Karpas-422 (cell line): Measurements from ENCODE around the gene CA14. TPM values are rescaled to one million over a fixed set of nuclear protein-coding genes. Genes with fewer than 3 reads are reported as not detected.
"Not testable (repeated sequence)": the region's sequence is repeated elsewhere in the genome, so short reads cannot be mapped to it uniquely, and the experiment has no call there.

ENCODE experiments used
- DNase-seq: peaks from one replicate; pipeline ENCODE4 v3.0.0-alpha.2; 2015
- H2AFZ ChIP-seq: fragments of 200-600 bp; sonication (generic); 2 replicates; pipeline ENCODE4 v1.6.1; 2014; ENCODE audit warnings: antibody characterized with exemption, low read length, mixed read lengths
- H3K27ac ChIP-seq: fragments of 200-600 bp; sonication (generic); 2 replicates; pipeline ENCODE4 v1.5.1; 2014; ENCODE audit warnings: mild to moderate bottlenecking, low read length, moderate library complexity
- H3K27me3 ChIP-seq: fragments of 200-600 bp; sonication (generic); 2 replicates; pipeline ENCODE4 v1.6.1; 2014; ENCODE audit warnings: low read length, mixed read lengths
- H3K36me3 ChIP-seq: fragments of 200-600 bp; sonication (generic); 2 replicates; pipeline ENCODE4 v1.6.1; 2014; ENCODE audit warnings: low read length, mixed read lengths; ENCODE audit not compliant: insufficient read depth
- H3K4me1 ChIP-seq: fragments of 200-600 bp; sonication (generic); 2 replicates; pipeline ENCODE4 v1.6.1; 2014; ENCODE audit warnings: mild to moderate bottlenecking, low read length, mixed read lengths
- H3K4me2 ChIP-seq: fragments of 200-600 bp; sonication (generic); 2 replicates; pipeline ENCODE4 v1.6.1; 2014; ENCODE audit warnings: low read length, low read depth, mild to moderate bottlenecking; ENCODE audit not compliant: poor library complexity, severe bottlenecking
- H3K4me3 ChIP-seq: fragments of 200-600 bp; sonication (generic); 2 replicates; pipeline ENCODE4 v1.5.1; 2014; ENCODE audit warnings: mild to moderate bottlenecking, antibody characterized with exemption, low read length, mixed read lengths
- H3K79me2 ChIP-seq: fragments of 200-600 bp; sonication (generic); 2 replicates; pipeline ENCODE4 v1.6.1; 2014; ENCODE audit warnings: mild to moderate bottlenecking, low read length, mixed read lengths
- H3K9ac ChIP-seq: fragments of 200-600 bp; sonication (generic); 2 replicates; pipeline ENCODE4 v1.6.0; 2014; ENCODE audit warnings: low read length
- H3K9me2 ChIP-seq: fragments of 200-600 bp; sonication (generic), shearing (Covaris generic); replicated peaks from 2 replicates; pipeline ENCODE4 v1.6.0; 2014; ENCODE audit warnings: mild to moderate bottlenecking, low read length, moderate library complexity; ENCODE audit not compliant: insufficient read depth
- H3K9me3 ChIP-seq: fragments of 300-700, 200-600 bp; sonication (generic); 2 replicates; pipeline ENCODE4 v1.6.1; 2014; ENCODE audit warnings: low read length, mixed read lengths
- H4K20me1 ChIP-seq: fragments of 200-600 bp; sonication (generic); 2 replicates; pipeline ENCODE4 v1.6.1; 2014; ENCODE audit warnings: mild to moderate bottlenecking, antibody characterized with exemption, low read length, low read depth; ENCODE audit not compliant: insufficient read depth
- total RNA-seq: library from RNA; depleted of rRNA; stranded (reverse); fragments of >200 nt; shearing (Covaris generic); gene quantifications from 2 replicates; pipeline ENCODE4 v1.2.3, GENCODE V29; 2014; ENCODE audit warnings: low replicate concordance

The CA14 gene
- total RNA-seq, 1 experiment from 2014 or later, result 0.45 TPM

GRCh38 chr1:150215855-150216254 is 41.7 kb upstream of the CA14 start:
- peaks cover 24% of the 10 kb centered on the region for H3K36me3 ChIP-seq
- not testable (repeated sequence) for DNase-seq, H3K4me3 ChIP-seq, H3K9me2 ChIP-seq, H3K9me3 ChIP-seq, H3K79me2 ChIP-seq, H2AFZ ChIP-seq, H4K20me1 ChIP-seq, H3K27me3 ChIP-seq, H3K9ac ChIP-seq, H3K4me2 ChIP-seq, H3K27ac ChIP-seq
- peaks cover 13% of the 10 kb centered on the region for H3K4me1 ChIP-seq

- H3K27me3 ChIP-seq, result no peaks in the 10 kb centered on the region
- H3K4me1 ChIP-seq, result no peaks in the 10 kb centered on the region
- no peak overlapping the region for H2AFZ ChIP-seq
- no peak overlapping the region for H3K4me3 ChIP-seq
- no peaks in the 10 kb centered on the region for H4K20me1 ChIP-seq
- DNase-seq, result peak; percentile 77
- no peak overlapping the region for H3K27ac ChIP-seq
- H3K4me2 ChIP-seq, result no peak overlapping the region
- peaks cover 6% of the 10 kb centered on the region; the same call in 1 of the 2 replicates for H3K79me2 ChIP-seq
- peaks cover 41% of the 10 kb centered on the region for H3K36me3 ChIP-seq
- no peaks in the 10 kb centered on the region for H3K9me3 ChIP-seq
- H3K9me2 ChIP-seq, result no peaks in the 10 kb centered on the region
- H3K9ac ChIP-seq, result no peak overlapping the region
Observed at GRCh38 chr1:150221552-150221951, 36.0 kb upstream of the CA14 start.

GRCh38 chr1:150224983-150225382 is 32.6 kb upstream of the CA14 start:
- H3K9ac ChIP-seq, result no peak overlapping the region
- H4K20me1 ChIP-seq, result no peaks in the 10 kb centered on the region
- H2AFZ ChIP-seq, result no peak overlapping the region
- H3K27me3 ChIP-seq, result no peaks in the 10 kb centered on the region
- H3K9me3 ChIP-seq, result no peaks in the 10 kb centered on the region
- no peaks in the 10 kb centered on the region for H3K4me1 ChIP-seq
- H3K4me3 ChIP-seq, result no peak overlapping the region
- H3K36me3 ChIP-seq, result peaks cover 48% of the 10 kb centered on the region
- H3K79me2 ChIP-seq, result peaks cover 17% of the 10 kb centered on the region
- H3K27ac ChIP-seq, result no peak overlapping the region
- no peak overlapping the region for H3K4me2 ChIP-seq
- no peaks in the 10 kb centered on the region for H3K9me2 ChIP-seq
- no peak for DNase-seq

GRCh38 chr1:150225546-150225945 is 32.0 kb upstream of the CA14 start:
- Histone ChIP-seq H4K20me1 (no peaks in the 10 kb centered on the region), H3K9ac (no peak overlapping the region), H3K79me2 (peaks cover 22% of the 10 kb centered on the region), H3K27me3 (no peaks in the 10 kb centered on the region), H3K9me3 (no peaks in the 10 kb centered on the region), H3K4me3 (no peak overlapping the region), H3K36me3 (peaks cover 49% of the 10 kb centered on the region), H3K4me2 (no peak overlapping the region), H2AFZ (no peak overlapping the region), H3K9me2 (no peaks in the 10 kb centered on the region), H3K4me1 (no peaks in the 10 kb centered on the region), H3K27ac (no peak overlapping the region)
- no peak for DNase-seq

GRCh38 chr1:150226486-150226885 is 31.1 kb upstream of the CA14 start:
- no peak for DNase-seq
- Histone ChIP-seq H3K9me2 (no peaks in the 10 kb centered on the region), H2AFZ (no peak overlapping the region), H3K36me3 (peaks cover 54% of the 10 kb centered on the region), H3K27me3 (no peaks in the 10 kb centered on the region), H3K9me3 (no peaks in the 10 kb centered on the region), H3K9ac (no peak overlapping the region), H3K4me1 (no peaks in the 10 kb centered on the region), H3K79me2 (peaks cover 32% of the 10 kb centered on the region), H4K20me1 (no peaks in the 10 kb centered on the region), H3K4me2 (no peak overlapping the region), H3K27ac (no peak overlapping the region), H3K4me3 (no peak overlapping the region)

GRCh38 chr1:150227228-150227627 is 30.3 kb upstream of the CA14 start:
- H3K4me3 ChIP-seq, result no peak overlapping the region
- no peaks in the 10 kb centered on the region for H4K20me1 ChIP-seq
- no peak overlapping the region for H3K27ac ChIP-seq
- H3K27me3 ChIP-seq, result no peaks in the 10 kb centered on the region
- H3K79me2 ChIP-seq, result peaks cover 37% of the 10 kb centered on the region
- no peak overlapping the region for H3K4me2 ChIP-seq
- no peak overlapping the region for H2AFZ ChIP-seq
- no peaks in the 10 kb centered on the region for H3K9me2 ChIP-seq
- DNase-seq, result no peak
- H3K4me1 ChIP-seq, result no peaks in the 10 kb centered on the region
- no peak overlapping the region for H3K9ac ChIP-seq
- no peaks in the 10 kb centered on the region for H3K9me3 ChIP-seq
- H3K36me3 ChIP-seq, result peaks cover 57% of the 10 kb centered on the region

GRCh38 chr1:150228246-150228645 is 29.3 kb upstream of the CA14 start:
- Histone ChIP-seq H3K36me3 (peaks cover 54% of the 10 kb centered on the region), H3K79me2 (peaks cover 46% of the 10 kb centered on the region)
- not testable (repeated sequence) for H3K4me2 ChIP-seq, H2AFZ ChIP-seq, H3K27me3 ChIP-seq, H3K9me3 ChIP-seq, H3K9me2 ChIP-seq, H3K27ac ChIP-seq, DNase-seq, H4K20me1 ChIP-seq, H3K4me1 ChIP-seq, H3K4me3 ChIP-seq, H3K9ac ChIP-seq

GRCh38 chr1:150232921-150233320 is 24.7 kb upstream of the CA14 start:
- Histone ChIP-seq H3K36me3 (peaks cover 29% of the 10 kb centered on the region), H3K79me2 (peaks cover 61% of the 10 kb centered on the region), H3K9ac (peak overlapping the region; percentile 99), H3K4me3 (peak overlapping the region; percentile 98), H3K4me1 (peaks cover 23% of the 10 kb centered on the region), H3K27ac (0 out of 2 replicates have a peak overlapping the region, but pooled peaks have one; percentile 25), H3K4me2 (peak overlapping the region; percentile 99)
- not testable (repeated sequence) for DNase-seq, H4K20me1 ChIP-seq, H3K9me3 ChIP-seq, H2AFZ ChIP-seq, H3K9me2 ChIP-seq, H3K27me3 ChIP-seq
